ENCODE results near the gene APBA2.
A peak's percentile ranks its signal among the peaks of the same experiment; 100 is the strongest.

The APBA2 gene

DNA sequence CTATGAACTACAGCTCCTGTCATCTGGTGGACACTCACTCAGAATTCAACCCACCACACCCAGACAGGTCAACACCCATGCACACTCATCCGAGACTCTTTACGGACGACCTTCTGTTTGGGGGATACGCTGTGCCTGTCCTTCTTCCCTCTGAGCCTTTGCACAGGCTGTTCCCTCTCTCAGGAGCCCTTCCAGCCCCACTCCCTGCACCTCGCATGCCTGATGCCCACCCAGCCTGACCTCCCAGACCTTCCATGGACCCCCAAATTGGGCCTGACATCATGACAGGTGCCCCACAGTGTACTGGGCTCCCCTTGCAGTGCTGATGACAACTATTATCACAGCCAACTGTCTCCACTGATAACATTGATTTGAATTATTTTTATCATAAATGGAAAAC is 248.0 kb downstream of the APBA2 start:
- DNase-seq (ENCODE audit: low read depth in 2 of 2) = no peak

DNA sequence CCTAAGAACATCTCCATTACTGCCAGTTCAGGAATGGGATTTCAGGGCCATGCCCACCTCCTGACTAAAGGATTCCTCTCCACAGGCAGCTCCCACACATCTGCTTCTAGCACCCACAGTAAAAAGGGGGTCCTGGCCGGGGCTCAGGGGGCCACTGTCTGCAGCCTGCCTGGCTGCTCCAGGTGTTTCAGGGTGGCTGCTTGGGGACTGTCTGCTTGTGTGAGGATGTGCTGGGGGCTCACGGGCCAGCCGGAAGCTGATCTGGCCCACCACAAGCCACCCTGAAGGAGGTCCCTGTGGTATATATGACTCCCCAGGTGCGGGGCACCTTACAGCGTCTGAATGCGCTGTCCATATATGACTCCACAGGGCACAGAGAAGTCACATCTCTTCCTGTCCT is 248.5 kb downstream of the APBA2 start:
- no peak for DNase-seq (ENCODE audit: low read depth in 2 of 2)

- no peak for DNase-seq (ENCODE audit: low read depth in 2 of 2)
Measured at GRCh38 chr15:29134641-29135308, 249.0 kb downstream of the APBA2 start.

DNA sequence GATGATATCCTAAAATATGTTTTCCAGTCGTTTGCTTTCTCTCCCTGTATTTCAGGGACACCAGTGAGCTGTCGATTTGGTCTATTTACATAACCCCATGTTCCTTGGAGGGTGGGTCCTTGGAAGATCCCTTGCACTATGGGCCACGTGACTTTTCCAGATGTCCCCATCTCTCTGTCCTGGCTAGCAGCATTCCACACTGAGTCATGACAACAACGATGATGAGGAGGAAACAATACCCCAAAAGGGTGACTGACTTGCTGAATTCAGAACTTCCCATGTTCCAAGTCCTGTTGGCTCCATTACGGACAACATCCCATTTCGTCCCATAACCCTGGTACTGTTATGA is 249.5 kb downstream of the APBA2 start:
- DNase-seq (ENCODE audit: low read depth in 2 of 2) = no peak

- DNase-seq (ENCODE audit: low read depth in 2 of 2) = no peak
Measured at GRCh38 chr15:29135702-29136646, 250.2 kb downstream of the APBA2 start.

GRCh38 chr15:29138260-29138659 is 252.5 kb downstream of the APBA2 start:
- DNase-seq (ENCODE audit: low read depth in 2 of 2) = no peak

GRCh38 chr15:29139072-29139471 is 253.3 kb downstream of the APBA2 start:
- DNase-seq (ENCODE audit: low read depth in 2 of 2) = no peak

GRCh38 chr15:29139540-29140459 is 254.0 kb downstream of the APBA2 start:
- DNase-seq (ENCODE audit: low read depth in 2 of 2) = peak; percentile 24 to 36

- DNase-seq (ENCODE audit: low read depth in 2 of 2) = no peak
Measured at GRCh38 chr15:29140475-29141307, 254.9 kb downstream of the APBA2 start.

DNA sequence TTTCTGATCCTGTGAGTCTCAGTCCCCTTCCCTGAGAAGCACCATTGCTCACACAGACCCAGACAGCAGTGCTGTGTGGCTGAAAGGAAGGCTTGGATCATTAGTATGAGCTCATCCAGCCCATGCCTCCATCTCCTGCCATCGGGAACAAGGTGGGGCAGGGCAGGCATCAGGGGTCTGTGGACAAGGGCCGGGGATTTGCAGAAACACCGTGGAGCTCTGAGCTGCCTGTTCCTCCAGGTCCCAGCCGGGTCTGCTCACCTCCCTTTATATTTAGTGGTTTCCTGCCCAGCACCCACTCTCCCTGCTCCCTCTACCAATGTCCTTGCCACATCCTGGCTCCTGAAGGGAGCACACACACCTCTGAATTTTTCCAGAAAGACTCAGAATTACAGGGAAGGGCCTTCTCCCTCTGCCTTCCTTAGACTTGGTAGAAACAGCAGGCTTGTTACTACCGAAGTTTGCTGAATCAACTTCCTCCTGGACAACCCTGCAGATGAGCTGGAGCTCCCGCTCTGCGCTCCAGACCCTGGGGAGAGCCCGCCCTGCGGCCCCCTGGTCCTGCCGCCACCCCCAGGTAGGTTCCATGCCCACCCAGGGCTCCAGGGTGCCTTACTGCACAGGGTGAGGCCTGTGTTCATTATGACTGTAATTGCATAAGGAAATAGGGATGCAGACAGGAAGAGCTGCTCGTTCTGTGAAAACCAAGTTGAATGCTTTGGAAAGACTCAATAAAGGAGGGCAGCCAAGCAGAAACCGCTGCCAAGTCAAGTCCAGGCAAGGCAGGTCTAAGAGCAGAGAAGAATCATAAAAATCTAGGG is 255.7 kb downstream of the APBA2 start:
- no peak for DNase-seq (ENCODE audit: low read depth in 2 of 2)

DNA sequence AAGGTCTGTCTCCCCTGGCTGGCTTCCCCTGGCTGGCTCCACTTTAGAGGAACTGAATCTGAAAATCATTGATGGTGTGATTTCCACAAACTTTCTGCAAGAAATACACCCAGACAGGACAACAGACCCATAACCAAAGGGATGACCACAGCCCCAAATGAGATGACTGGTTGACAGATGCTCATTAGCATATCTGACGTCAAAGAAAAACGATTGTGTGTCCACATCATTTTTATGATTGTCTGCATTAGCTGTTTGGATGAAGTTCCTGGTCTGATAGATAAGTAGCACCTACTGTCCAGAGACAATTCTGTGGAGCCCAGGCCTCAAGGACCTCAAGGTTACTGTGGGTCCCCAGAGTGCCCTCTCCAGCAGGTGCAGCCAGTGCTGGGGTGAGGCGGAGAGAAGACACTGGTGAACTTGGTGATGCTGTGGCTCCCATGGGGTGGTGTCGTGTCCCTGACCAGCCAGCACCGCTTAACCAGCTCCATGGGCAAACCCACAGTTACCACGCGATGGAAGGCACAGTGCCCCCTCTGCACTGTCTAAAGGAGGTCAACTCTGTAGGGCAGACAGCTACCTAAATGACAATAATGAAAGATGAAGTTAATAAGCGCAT is 256.5 kb downstream of the APBA2 start:
- no peak for DNase-seq (ENCODE audit: low read depth in 2 of 2)

DNA sequence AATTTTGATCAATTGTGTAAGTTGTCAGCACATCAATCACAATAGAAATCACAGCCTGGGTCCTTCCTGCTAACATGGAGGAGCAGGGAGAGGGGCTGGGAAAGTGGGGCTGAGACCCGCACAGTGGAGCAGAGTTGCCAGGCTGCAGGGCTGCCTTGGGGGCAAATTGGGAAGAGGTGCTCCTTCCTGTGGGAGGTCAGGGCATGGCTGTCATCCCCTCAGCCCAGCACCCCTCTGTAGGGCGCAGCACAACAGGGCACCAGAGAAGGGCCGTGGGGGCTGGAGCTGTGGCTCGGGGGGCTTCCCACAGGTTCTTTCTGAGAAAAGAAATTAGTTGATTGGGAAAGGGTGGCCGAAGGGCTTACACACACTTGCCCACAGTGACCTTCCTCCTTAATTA is 257.5 kb downstream of the APBA2 start:
- no peak for DNase-seq (ENCODE audit: low read depth in 2 of 2)

DNA sequence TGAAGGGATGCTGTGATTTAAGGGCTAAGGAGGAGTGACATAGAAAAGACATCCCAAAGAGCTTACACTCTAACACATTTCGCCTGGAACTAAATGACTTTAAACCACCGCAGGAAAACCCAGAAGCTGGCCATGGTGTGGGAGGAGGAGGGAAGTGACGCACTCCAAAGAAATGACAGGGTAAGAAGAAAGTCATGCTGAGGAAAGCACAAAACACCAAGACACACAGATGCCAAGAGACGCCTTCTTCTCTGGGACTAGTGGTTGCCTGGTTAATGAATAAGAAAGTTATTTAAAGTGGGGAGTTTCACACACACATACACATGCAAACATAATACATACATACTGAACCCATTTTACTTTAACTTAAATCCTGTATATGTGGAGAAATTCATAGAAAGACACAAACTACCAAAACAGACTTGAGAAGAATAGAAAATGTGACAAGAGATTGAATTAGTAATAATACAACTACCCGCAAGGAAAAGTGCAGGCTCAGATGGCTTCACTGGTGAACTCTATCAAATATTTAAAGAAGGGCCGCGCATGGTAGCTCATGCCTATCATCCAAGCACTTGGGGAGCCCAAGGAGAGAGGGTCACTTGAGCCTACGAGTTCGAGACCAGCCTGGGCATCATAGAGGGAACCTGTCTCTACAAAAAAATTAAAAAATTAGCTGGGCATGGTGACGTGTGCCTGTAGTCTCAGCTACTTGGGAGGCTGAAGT is 258.3 kb downstream of the APBA2 start:
- no peak for DNase-seq (ENCODE audit: low read depth in 2 of 2)

GRCh38 chr15:29149738-29150075 is 263.9 kb downstream of the APBA2 start:
- no peak for DNase-seq (ENCODE audit: low read depth in 2 of 2)

GRCh38 chr15:29150515-29151483 is 265.0 kb downstream of the APBA2 start:
- no peak for DNase-seq (ENCODE audit: low read depth in 2 of 2)

GRCh38 chr15:29151484-29151857 is 265.7 kb downstream of the APBA2 start:
- DNase-seq (ENCODE audit: low read depth in 2 of 2) = no peak

DNA sequence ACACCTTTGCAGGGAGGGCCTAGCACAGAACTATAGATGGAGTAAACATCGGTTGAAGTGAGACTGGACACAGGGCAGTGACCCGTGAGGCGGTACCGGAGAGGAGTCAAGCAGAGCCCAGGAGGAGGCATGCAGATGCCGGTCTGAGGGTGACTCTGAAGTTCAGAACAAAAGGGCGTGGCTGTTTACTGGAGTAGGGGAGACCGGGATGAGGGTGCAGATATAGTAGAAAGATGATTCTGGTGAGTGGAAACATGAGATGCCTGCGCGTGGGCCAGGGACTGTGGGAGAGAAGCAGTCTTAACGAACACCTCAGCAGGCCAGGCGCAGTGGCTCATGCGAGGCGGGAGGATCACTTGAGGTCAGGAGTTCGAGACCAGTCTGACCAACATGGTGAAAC is 270.7 kb downstream of the APBA2 start:
- DNase-seq (ENCODE audit: low read depth in 2 of 2) = no peak

GRCh38 chr15:29159771-29160455 is 274.1 kb downstream of the APBA2 start:
- DNase-seq (ENCODE audit: low read depth in 2 of 2) = no peak
